Dedifferentiated amniotic fluid mesenchymal stem cell (primary cell): ENCODE data around the gene DNHD1.
"Not testable (repeated sequence)": the region's sequence is repeated elsewhere in the genome, so short reads cannot be mapped to it uniquely, and the experiment has no call there.

ENCODE experiments used
- DNase-seq: peaks from one replicate; pipeline ENCODE4 v3.0.0-alpha.2; 2016; ENCODE audit errors: extremely low spot score

DNHD1 gene

DNA sequence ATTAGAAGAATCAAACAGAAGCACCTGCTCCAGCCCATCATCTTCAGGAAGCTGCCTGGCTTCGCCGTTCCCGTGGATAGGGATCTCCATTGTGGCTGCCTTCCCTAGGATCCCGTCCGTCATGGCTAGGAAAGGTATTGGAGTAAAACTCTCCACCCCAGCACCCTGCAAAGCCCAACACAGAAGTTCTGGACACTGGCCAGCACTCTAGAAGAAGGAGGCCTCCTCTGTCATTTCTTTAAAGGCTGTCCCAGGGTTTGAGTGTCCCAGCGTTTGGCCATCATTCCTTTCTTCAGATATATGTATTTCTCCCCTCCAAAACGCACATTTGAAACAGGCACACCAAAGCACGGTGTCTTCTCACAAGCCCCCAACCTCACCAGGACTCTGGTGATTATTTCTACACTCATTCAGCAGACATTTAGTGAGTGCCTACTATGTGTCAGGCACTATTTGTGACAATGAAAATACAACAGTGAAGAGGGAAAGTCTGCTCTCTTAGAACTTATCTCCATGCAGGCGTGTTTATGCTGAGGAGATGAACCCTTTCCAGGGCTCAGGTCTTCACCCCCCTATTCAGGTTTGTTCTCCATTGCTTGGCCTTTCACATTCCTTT, 16.7 kb upstream of the DNHD1 start:
- no peak for DNase-seq

DNA sequence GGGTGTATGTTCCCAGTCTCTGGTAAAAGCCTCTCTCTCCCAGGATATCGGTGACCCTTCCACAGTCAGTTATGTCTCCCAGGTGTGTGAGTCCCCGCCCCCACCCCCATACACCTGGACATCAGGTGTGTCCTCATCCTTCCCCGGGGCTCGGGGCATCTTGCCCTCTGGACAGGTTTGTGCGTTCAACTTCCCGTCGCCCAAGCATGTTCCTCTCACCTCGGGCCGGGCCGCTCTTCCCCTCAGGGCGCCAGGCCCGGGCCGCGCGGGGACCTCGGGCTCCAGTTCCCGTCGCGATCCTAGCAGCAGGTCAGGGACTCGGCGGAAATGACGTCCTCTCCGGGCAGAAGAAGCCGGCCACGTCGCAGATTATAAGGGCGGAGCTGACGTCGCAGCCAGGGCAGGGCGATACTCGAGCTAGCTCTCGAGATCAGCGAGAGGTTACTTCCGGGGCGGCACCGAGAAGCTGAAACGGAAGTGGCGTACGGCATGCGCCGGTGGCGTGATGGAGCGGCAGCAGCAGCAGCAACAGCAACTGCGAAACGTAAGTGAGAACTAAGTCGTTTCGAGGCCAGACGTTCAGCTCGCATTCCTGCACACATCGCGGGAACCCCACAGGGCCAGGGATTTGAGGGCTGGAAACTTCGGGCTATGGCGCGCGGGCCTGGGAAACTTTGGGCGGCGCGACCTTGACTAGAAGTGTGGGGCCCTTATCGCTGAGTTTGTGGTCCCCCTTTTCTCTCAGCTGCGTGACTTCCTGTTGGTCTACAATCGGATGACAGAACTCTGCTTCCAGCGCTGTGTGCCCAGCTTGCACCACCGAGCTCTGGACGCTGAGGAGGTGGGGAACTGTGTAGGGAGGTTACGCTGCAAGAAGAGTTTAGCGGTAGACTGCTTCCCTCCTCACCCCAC, 15.8 kb upstream of the DNHD1 start, which contains the start of the genes ARFIP2 and TIMM10B:
Gene ARFIP2 (minus strand): TSS at position 320 of the 912 bp plus-strand sequence. CDS start 910 bp downstream, outside the sequence.
Gene TIMM10B (plus strand): TSS at position 490 of the 912 bp plus-strand sequence. CDS start 16 bp downstream, at position 506.
- peak; percentile 98 for DNase-seq

DNA sequence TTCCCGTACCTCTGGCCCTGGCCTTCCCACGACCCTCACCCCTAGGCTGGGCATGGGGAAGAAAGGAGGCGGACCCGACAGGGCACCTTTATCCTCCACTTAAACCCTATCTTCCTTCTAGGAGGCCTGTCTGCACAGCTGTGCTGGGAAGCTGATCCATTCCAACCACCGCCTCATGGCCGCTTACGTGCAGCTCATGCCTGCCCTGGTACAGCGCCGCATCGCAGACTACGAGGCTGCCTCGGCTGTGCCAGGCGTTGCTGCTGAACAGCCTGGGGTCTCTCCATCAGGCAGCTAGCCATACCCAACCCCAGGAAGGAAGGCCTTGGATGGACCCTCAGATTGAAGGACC, 15.2 kb upstream of the DNHD1 start:
- no peak for DNase-seq

DNA sequence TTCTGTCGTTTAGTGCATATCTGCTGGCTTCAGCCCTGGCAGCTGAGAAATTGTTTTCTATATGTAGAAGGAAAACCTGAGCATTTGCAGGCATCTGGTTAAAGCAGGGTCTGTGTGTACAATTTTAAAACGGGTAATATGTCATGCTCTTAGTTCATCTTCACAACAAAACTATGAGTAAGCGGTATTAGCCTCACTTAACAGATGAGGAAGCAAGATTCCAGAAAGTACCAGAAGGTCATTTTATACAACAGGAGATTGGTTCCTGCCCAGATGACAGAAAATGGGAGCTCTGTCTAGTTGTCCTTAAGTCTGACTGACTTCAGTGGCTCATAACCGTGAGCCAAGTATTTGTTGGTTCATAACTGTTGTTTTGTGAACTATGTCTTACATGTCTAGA, 14.6 kb upstream of the DNHD1 start:
- DNase-seq: no peak

GRCh38 chr11:6483015-6483414, 14.1 kb upstream of the DNHD1 start:
- DNase-seq: no peak

DNA sequence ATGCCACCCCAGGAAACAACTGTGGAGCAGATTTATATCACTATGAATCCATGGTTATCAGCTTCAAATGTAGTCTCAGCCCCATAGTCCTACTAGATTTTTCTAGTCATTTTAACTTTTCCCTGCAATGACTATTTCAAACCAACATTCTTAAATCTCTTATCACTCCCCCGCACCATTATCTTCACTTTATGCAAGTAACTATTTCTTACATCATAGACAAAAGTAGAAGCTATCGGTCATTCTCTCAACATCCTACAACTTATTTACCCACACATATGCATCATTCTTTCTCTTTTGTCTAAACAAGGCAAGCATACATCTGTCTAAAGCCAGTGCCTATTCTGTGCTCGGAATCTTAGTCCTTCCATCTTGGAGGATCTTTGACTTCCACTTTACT, 11.4 kb upstream of the DNHD1 start:
- no peak for DNase-seq

GRCh38 chr11:6486256-6486655, 10.8 kb upstream of the DNHD1 start:
- no peak for DNase-seq

- no peak for DNase-seq
These were observed 10.1 kb upstream of the DNHD1 start for GRCh38 chr11:6486938-6487337.

GRCh38 chr11:6488342-6488741, 8.7 kb upstream of the DNHD1 start:
- no peak for DNase-seq

DNA sequence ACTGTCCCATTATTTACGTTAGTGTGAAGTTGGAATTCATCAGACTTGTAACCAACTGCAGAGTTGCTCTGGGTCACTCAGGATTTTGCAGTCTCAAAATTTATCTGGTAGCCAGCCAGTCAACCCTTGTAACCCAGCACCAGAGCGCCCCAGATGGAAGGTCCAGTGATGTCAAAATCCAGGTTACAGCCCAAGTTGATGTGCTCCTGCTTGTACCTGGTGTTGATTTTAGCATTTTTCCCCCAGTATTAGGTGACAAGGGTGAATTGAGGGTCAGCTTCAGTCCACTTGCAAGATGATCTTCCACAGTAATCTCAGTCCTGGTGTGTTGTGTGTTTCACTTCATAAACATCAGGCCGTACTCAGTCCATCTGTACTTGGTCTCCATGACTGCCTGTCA, 8.3 kb upstream of the DNHD1 start:
- DNase-seq: no peak

DNA sequence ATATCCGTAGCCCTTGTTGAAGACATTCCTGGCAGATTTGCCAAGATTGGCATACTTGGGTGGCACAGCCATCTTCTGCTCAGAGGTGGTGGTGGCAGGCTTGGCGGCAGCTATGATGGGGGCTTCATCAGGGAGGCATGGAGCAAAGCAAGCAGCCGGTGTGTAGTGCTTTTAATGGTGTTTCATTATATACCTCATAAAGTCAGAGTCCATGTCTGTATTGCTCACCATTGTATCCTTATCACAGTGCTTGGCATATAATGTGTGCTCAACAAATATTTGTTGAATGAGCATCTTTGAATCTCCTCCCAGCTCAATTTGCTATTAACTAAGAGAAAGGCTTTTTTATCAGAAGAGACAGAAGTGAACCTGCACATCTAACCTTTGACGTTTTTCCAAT, 7.8 kb upstream of the DNHD1 start:
- DNase-seq: no peak

DNA sequence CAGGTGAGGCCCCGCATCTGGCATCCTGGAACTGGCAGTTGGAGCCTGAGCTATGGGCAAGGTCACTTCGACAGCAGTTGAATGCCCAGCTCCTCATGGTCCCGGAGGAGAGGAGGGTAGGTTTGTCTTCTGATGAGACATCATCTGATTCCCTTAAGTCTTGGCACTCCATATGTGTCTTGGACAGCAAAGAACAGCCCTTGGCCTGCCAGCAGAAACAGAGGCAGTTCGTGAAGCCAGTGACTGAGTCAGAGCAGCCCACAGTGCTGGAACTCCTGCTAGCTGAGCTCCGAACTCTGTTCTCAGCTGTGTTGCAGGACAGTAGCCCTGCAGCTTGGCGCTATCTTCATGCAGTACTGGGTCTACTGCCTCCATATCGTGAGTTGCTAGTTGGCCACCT, 1.0 kb downstream of the DNHD1 start:
- DNase-seq: no peak

DNA sequence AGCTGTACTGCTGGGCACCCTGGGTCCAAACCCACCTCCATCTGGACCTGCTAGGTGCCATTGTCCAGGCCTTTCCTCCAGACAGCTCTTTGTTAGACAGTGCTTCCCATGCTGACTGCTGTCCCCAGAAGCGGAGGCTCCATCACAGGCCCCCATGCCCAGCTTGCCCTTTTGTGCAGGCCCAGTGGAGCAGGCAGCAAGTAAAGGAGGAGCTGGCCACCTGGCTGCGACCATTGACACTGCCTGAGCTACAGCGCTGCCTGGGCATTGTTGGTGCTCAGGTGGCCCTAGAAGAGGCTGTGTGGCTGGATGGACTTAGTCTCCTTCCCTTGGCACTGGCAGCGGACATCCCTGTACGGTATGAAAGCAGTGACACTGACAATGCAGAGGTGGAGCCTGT, 1.5 kb downstream of the DNHD1 start:
- DNase-seq: no peak

- DNase-seq: no peak
These were observed 5.3 kb downstream of the DNHD1 start for GRCh38 chr11:6502382-6502781.

DNA sequence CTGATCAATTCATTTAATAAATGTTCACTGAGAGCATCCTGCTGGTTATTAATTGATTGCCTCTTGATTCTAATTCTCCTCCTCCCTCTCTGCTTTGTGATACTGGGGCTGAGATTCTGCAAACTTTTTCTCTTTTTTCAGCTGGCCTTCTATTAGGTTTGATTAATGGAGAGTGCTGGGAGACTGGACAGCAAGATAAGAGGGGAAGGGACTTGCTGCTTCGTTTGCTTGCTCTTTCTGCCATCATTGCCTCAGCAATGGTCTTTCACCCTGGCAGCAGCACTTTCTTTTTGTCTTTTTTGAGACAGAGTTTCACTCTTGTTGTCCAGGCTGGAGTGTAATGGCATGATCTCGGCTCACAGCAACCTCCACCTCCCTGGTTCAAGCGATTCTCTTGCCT, 7.1 kb downstream of the DNHD1 start:
- DNase-seq: no peak

DNA sequence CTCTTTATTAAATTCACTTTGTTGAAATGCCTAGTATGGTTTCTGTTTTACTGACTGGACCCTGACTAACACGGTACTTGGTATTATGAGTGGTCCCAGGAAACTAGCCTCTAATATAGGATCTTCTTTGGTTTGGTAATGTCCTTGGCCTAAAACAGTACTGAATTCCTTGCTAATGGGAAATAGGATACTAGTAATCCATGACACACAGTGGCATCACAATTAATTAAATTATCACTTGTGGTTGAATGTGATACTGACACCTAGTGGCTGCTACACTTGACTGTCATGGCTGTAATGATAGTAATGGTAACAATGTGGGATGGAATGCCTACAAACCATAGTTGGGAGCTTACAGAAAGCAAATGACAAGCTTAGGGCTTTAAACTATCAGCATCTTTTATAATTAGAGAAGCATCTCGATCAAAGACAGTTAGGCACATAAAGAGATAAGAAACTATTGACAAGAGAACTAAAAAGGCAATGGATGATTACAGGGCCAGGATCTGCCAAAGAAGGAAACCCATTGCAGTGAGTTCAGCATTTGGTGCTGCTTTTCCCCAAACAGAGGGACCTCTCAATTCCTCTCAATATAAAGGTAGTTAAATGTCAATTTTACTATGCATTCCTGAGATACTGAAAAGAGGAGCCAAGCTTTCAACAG, 8.6 kb downstream of the DNHD1 start:
- DNase-seq: no peak

- DNase-seq: no peak
These were observed 19.8 kb downstream of the DNHD1 start for GRCh38 chr11:6516865-6517264.

- DNase-seq: no peak
These were observed 23.2 kb downstream of the DNHD1 start for GRCh38 chr11:6520265-6520664.

DNA sequence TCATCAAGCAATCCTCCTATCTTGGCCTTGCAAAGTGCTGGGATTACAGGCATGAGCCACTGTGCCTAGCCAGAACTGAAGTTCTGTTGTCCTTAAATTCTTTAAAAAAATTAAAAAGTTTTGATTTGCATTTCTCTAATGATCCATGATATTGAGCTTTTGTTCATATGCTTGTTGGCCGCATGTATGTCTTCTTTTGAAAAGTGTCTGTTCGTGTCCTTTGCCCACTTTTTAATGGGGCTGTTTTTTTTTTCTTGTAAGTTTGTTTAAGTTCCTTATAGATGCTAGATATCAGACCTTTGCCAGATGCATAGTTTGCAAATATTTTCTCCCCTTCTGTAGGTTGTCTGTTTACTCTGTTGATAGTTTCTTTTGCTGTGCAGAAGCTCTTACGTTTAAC, 24.9 kb downstream of the DNHD1 start:
- not testable (repeated sequence) for DNase-seq

DNA sequence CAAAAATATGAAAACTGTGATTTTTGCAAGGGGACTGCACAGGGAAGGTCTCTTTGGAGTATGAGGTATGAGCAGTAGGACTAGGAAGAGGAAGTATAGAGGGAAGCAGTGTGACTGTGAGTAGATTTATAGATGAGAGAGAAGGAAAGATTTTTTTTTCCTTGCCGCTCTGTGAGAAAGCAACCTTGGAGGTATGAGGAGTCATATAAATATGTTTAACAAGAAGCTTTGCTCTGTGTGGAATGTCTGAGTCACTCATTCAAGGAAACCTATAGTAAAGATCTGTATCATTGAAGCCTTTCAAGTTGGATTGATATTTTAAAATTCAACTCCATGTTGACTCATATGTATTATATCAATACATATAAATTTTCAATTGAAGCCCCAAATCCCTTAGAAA, 26.2 kb downstream of the DNHD1 start:
- DNase-seq: peak; percentile 22

DNA sequence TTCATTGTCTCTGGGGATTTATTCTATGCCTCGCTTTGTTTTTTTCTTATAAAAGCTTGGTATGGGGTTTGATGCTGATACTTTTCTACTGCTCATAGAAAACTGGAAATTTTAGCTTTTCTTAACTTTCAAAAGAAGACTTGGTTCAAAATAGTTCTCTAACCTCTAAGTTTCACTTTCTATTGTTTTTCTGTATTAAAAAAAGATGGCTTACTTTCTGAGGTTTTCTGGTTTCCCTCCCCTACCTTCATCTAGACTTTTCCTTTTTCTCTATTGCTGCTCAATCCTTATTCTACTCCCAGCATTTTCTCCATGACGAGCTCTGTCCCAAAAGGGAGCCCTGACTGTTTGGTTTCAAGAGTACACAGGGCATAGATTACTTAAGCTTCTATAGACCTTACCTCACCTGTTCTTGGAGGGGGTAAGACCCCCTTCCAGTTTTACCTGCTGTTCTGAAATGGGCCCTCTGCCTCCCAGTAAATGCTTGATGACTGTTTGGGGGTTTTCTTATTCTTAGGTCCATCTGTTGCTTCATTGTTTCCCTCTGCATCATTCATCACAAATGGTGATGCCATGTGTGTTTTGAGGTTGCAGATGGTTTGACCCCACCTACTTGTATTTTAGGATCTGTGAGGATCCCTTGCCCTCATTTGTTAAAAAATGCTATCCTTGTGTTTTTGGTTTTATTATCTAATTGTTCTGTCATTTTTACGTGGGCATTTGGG, 29.5 kb downstream of the DNHD1 start:
- no peak for DNase-seq

DNA sequence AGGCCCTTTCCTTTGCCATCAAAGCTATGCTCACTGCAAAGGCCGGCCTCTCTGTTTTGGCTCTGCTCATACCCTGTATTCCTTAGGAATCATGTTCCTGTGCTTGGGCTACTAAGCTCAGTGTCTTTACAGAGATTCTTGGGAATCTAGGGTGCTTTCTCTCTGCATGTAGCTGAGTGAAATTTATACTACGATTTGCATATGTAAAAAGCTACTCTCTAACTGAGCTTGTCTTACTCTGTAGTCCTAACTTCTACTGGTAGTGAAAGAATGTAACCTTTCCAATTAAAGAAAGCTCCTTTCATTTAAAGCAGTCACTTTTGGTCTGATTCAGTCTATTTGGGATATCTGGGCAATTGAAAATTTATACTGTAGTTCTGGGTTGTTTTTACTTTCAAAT, 32.2 kb downstream of the DNHD1 start:
- no peak for DNase-seq
